H1 (cell line): ENCODE measurements around the gene PTTG1IP.

Experiments used
- CTCF ChIP-seq, 3 experiments: IDR thresholded peaks; 1 replicate in 2 of 3; 2 replicates in 1 of 3; pipeline versions ENCODE4 v1.5.1 to v1.6.1; 2011; ENCODE audit warnings: low read length in 3 of 3, mild to moderate bottlenecking in 3 of 3, inconsistent platforms in 2 of 3, low read depth in 1 of 3, moderate library complexity in 1 of 3; ENCODE audit not compliant: insufficient read depth in 1 of 3; ENCODE audit errors: control extremely low read depth in 1 of 3
- EP300 ChIP-seq, 2 experiments: IDR thresholded peaks; 1 replicate in 1 of 2; 2 replicates in 1 of 2; pipeline ENCODE4 v1.6.1; 2011 to 2012; ENCODE audit warnings: low read depth in 2 of 2, low read length in 2 of 2, mild to moderate bottlenecking in 2 of 2, borderline replicate concordance in 1 of 2, inconsistent platforms in 1 of 2, moderate library complexity in 1 of 2
- POLR2A ChIP-seq, 2 experiments: IDR thresholded peaks; 1 replicate in 1 of 2; 2 replicates in 1 of 2; pipeline ENCODE4 v1.6.1; 2011; ENCODE audit warnings: low read depth in 2 of 2, low read length in 2 of 2, mild to moderate bottlenecking in 2 of 2; ENCODE audit errors: control extremely low read depth in 1 of 2

- TF ChIP-seq CTCF (IDR thresholded peaks at IDR 0.05; ENCODE audit: control extremely low read depth in 1 of 3, insufficient read depth in 1 of 3, low read depth in 1 of 3, low read length in 3 of 3) (no peak), POLR2A (IDR thresholded peaks at IDR 0.05; ENCODE audit: control extremely low read depth in 1 of 2, low read depth in 2 of 2, low read length in 2 of 2) (no peak), EP300 (IDR thresholded peaks at IDR 0.05; ENCODE audit: borderline replicate concordance in 1 of 2, low read depth in 2 of 2, low read length in 2 of 2) (no peak)
Measured at GRCh38 chr21:44799646-44800045, 73.8 kb downstream of the PTTG1IP start.
